Caco-2 (cell line): ENCODE measurements around the gene SLC7A9. TPM values are rescaled to one million over a fixed set of nuclear protein-coding genes. Genes with fewer than 3 reads are reported as not detected.

Experiments used
- BruUV-seq: library from RNA; stranded (reverse); fragments of 400-500 nt; replicated peaks from 2 replicates; lab custom pipeline; 2021; lab: Mats Ljungman, UMichigan
- CTCF ChIA-PET: fragments of 300-600 bp; sonication (Branson Sonifier 250); formaldehyde crosslinking; loops from one replicate; lab custom pipeline; 2022; ENCODE audit warnings: antibody characterized with exemption; lab: Charles Lee
- POLR2A ChIA-PET: fragments of 300-600 bp; sonication (Branson Sonifier 250); formaldehyde crosslinking; loops from one replicate; lab custom pipeline; 2022; ENCODE audit warnings: antibody characterized with exemption; lab: Charles Lee
- DNase-seq, 2 experiments: peaks; one replicate each; pipeline versions ENCODE4 v3.0.0 to v3.0.0-alpha.2; 2020 to 2022
- H3K27me3 ChIP-seq: replicated peaks from 2 replicates; pipeline ENCODE4 v1.6.0; 2011; ENCODE audit warnings: low read length; ENCODE audit not compliant: control insufficient read depth, insufficient read depth
- H3K36me3 ChIP-seq: 2 replicates; pipeline ENCODE4 v1.5.1; 2011; ENCODE audit warnings: low read length; ENCODE audit not compliant: control insufficient read depth, insufficient read depth
- H3K4me1 ChIP-seq: fragments of 250-450 bp; sonication (Bioruptor Pico); 2 replicates; pipeline ENCODE4 v1.5.1; 2020; ENCODE audit warnings: mild to moderate bottlenecking
- H3K4me3 ChIP-seq: 2 replicates; pipeline ENCODE4 v1.5.1; 2011; ENCODE audit warnings: low read depth, mild to moderate bottlenecking, control low read depth, low read length
- H3K9me3 ChIP-seq: fragments of 250-450 bp; sonication (Bioruptor Pico); 2 replicates; pipeline ENCODE4 v1.5.1; 2020; ENCODE audit warnings: mild to moderate bottlenecking, moderate library complexity
- H3K27ac Mint-ChIP-seq: one replicate; pipeline ENCODE4 v1.8.0; 2022; ENCODE audit warnings: mixed read lengths; ENCODE audit not compliant: unreplicated experiment
- H3K27me3 Mint-ChIP-seq: one replicate; pipeline ENCODE4 v1.8.0; 2022; ENCODE audit warnings: mixed read lengths; ENCODE audit not compliant: insufficient read depth, unreplicated experiment
- H3K36me3 Mint-ChIP-seq: one replicate; pipeline ENCODE4 v1.8.0; 2022; ENCODE audit warnings: mild to moderate bottlenecking, mixed read lengths; ENCODE audit not compliant: insufficient read depth, unreplicated experiment
- H3K4me1 Mint-ChIP-seq: one replicate; pipeline ENCODE4 v1.8.0; 2022; ENCODE audit warnings: low read depth, mixed read lengths; ENCODE audit not compliant: unreplicated experiment
- H3K4me3 Mint-ChIP-seq: one replicate; pipeline ENCODE4 v1.8.0; 2022; ENCODE audit warnings: mild to moderate bottlenecking, moderate library complexity, mixed read lengths; ENCODE audit not compliant: unreplicated experiment
- H3K9me3 Mint-ChIP-seq: one replicate; pipeline ENCODE4 v1.8.0; 2022; ENCODE audit warnings: mixed read lengths; ENCODE audit not compliant: unreplicated experiment
- intact Hi-C: fragments of 100-400 bp; cut with micrococcal nuclease; formaldehyde crosslinking; loops from one replicate; pipeline ENCODE4 v1.10.0; 2022; ENCODE audit not compliant: unreplicated experiment
- total RNA-seq: library from RNA; stranded (reverse); gene quantifications from 2 replicates; pipeline ENCODE4 v1.2.3, GENCODE V29; 2022
- TF ChIP-seq, protein P1 (sequence below), 2 experiments: fragments of 200-600 bp in 1 of 2; IDR thresholded peaks; 1 replicate in 1 of 2; 2 replicates in 1 of 2; pipeline versions ENCODE4 v1.5.1 to v1.8.0; 2011 to 2022; ENCODE audit warnings: antibody characterized with exemption in 1 of 2, control low read depth in 1 of 2, inconsistent platforms in 1 of 2, low read depth in 1 of 2, low read length in 1 of 2, mild to moderate bottlenecking in 1 of 2, moderate library complexity in 1 of 2; ENCODE audit not compliant: insufficient read depth in 1 of 2, severe bottlenecking in 1 of 2, unreplicated experiment in 1 of 2

Gene SLC7A9
- total RNA-seq, 1 experiment from 2014 or later = 3.6 TPM

GRCh38 chr19:32811151-32811550 lies 58.4 kb downstream of the SLC7A9 start:
- peak in 1 of 2 experiments; percentile 34 for DNase-seq
- no peaks in the 10 kb centered on the region for H3K9me3 ChIP-seq
- H3K4me1 ChIP-seq = peaks cover 17% of the 10 kb centered on the region
- Mint-ChIP-seq H3K27me3 (no peaks in the 10 kb centered on the region), H3K9me3 (no peaks in the 10 kb centered on the region), H3K4me1 (peaks cover 11% of the 10 kb centered on the region), H3K4me3 (no peak overlapping the region), H3K36me3 (no peaks in the 10 kb centered on the region), H3K27ac (peak overlapping the region; percentile 20)
- H3K36me3 ChIP-seq = no peaks in the 10 kb centered on the region
- H3K27me3 ChIP-seq = no peaks in the 10 kb centered on the region
- no TSS peak for BruUV-seq
- TF ChIP-seq, protein P1, sequence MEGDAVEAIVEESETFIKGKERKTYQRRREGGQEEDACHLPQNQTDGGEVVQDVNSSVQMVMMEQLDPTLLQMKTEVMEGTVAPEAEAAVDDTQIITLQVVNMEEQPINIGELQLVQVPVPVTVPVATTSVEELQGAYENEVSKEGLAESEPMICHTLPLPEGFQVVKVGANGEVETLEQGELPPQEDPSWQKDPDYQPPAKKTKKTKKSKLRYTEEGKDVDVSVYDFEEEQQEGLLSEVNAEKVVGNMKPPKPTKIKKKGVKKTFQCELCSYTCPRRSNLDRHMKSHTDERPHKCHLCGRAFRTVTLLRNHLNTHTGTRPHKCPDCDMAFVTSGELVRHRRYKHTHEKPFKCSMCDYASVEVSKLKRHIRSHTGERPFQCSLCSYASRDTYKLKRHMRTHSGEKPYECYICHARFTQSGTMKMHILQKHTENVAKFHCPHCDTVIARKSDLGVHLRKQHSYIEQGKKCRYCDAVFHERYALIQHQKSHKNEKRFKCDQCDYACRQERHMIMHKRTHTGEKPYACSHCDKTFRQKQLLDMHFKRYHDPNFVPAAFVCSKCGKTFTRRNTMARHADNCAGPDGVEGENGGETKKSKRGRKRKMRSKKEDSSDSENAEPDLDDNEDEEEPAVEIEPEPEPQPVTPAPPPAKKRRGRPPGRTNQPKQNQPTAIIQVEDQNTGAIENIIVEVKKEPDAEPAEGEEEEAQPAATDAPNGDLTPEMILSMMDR (IDR thresholded peaks at IDR 0.05; ENCODE audit: insufficient read depth in 1 of 2, low read depth in 1 of 2, low read length in 1 of 2, severe bottlenecking in 1 of 2, unreplicated experiment in 1 of 2) = no peak
- POLR2A ChIA-PET = no interaction called here
- CTCF ChIA-PET = no interaction called here
- no peak overlapping the region for H3K4me3 ChIP-seq
- intact Hi-C loops = no loop called here

DNA sequence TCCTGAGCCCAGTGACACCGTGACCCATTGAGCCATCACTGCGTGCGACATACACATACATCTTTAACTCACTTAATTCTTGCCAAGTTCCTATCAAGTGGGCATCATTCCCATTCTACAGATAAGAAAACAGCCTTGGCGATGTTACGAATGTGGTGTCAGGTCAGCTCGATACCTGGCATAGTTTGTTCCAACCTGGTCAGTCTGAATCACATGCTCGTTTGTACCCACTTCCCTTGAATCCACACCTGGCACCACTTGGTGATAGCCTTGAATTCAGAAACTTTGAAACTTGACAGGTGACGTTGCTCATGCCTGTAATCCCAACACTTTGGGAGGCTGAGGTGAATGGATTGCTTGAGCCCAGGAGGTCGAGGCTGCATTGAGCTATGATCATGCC lies 59.1 kb downstream of the SLC7A9 start:
- no peak overlapping the region for H3K4me3 ChIP-seq
- no peaks in the 10 kb centered on the region for H3K9me3 ChIP-seq
- Mint-ChIP-seq H3K4me1 (peaks cover 11% of the 10 kb centered on the region), H3K4me3 (no peak overlapping the region), H3K36me3 (no peaks in the 10 kb centered on the region), H3K27ac (no peak overlapping the region), H3K9me3 (no peaks in the 10 kb centered on the region), H3K27me3 (no peaks in the 10 kb centered on the region)
- ChIA-PET CTCF (no interaction called here), POLR2A (no interaction called here)
- intact Hi-C loops = no loop called here
- H3K4me1 ChIP-seq = peaks cover 17% of the 10 kb centered on the region
- BruUV-seq = no TSS peak
- H3K36me3 ChIP-seq = no peaks in the 10 kb centered on the region
- no peaks in the 10 kb centered on the region for H3K27me3 ChIP-seq
- TF ChIP-seq, protein P1 (IDR thresholded peaks at IDR 0.05; ENCODE audit: insufficient read depth in 1 of 2, low read depth in 1 of 2, low read length in 1 of 2, severe bottlenecking in 1 of 2, unreplicated experiment in 1 of 2) = no peak
- DNase-seq = no peak

- Mint-ChIP-seq H3K36me3 (no peaks in the 10 kb centered on the region), H3K4me3 (no peak overlapping the region), H3K27ac (no peak overlapping the region), H3K4me1 (peaks cover 11% of the 10 kb centered on the region), H3K27me3 (no peaks in the 10 kb centered on the region), H3K9me3 (no peaks in the 10 kb centered on the region)
- H3K36me3 ChIP-seq = no peaks in the 10 kb centered on the region
- TF ChIP-seq, protein P1 (IDR thresholded peaks at IDR 0.05; ENCODE audit: insufficient read depth in 1 of 2, low read depth in 1 of 2, low read length in 1 of 2, severe bottlenecking in 1 of 2, unreplicated experiment in 1 of 2) = no peak
- ChIA-PET CTCF (no interaction called here), POLR2A (no interaction called here)
- no peak overlapping the region for H3K4me3 ChIP-seq
- no TSS peak for BruUV-seq
- intact Hi-C loops = no loop called here
- DNase-seq = no peak
- no peaks in the 10 kb centered on the region for H3K27me3 ChIP-seq
- H3K9me3 ChIP-seq = no peaks in the 10 kb centered on the region
- peaks cover 17% of the 10 kb centered on the region for H3K4me1 ChIP-seq
These were observed 59.8 kb downstream of the SLC7A9 start for GRCh38 chr19:32809754-32810153.
